Glutamatergic neuron (in vitro differentiated cells): Measurements from ENCODE around the gene TMEM154. TPM values are rescaled to one million over a fixed set of nuclear protein-coding genes. Genes with fewer than 3 reads are reported as not detected.

Experiments used
- DNase-seq: peaks from one replicate; pipeline ENCODE4 v3.0.0; 2022
- H3K27ac Mint-ChIP-seq: one replicate; pipeline ENCODE4 v1.8.0; 2020; ENCODE audit warnings: mild to moderate bottlenecking, mixed read lengths, inconsistent platforms; ENCODE audit not compliant: unreplicated experiment
- H3K27me3 Mint-ChIP-seq: one replicate; pipeline ENCODE4 v1.8.0; 2020; ENCODE audit warnings: mild to moderate bottlenecking, moderate library complexity, mixed read lengths, inconsistent platforms; ENCODE audit not compliant: unreplicated experiment
- H3K36me3 Mint-ChIP-seq: one replicate; pipeline ENCODE4 v1.8.0; 2020; ENCODE audit warnings: mild to moderate bottlenecking, mixed read lengths, inconsistent platforms; ENCODE audit not compliant: unreplicated experiment
- H3K4me1 Mint-ChIP-seq: one replicate; pipeline ENCODE4 v1.8.0; 2020; ENCODE audit warnings: mild to moderate bottlenecking, low read depth, mixed read lengths, inconsistent platforms; ENCODE audit not compliant: unreplicated experiment
- H3K4me3 Mint-ChIP-seq: one replicate; pipeline ENCODE4 v1.8.0; 2020; ENCODE audit warnings: mild to moderate bottlenecking, mixed read lengths, inconsistent platforms; ENCODE audit not compliant: unreplicated experiment
- H3K9me3 Mint-ChIP-seq: one replicate; pipeline ENCODE4 v1.8.0; 2020; ENCODE audit warnings: mild to moderate bottlenecking, moderate library complexity, mixed read lengths, inconsistent platforms; ENCODE audit not compliant: unreplicated experiment
- total RNA-seq: library from RNA; stranded (reverse); fragmentation: NEBNext Ultra II Directional; extraction: Animal tissue kit (Norgen Biotek cat#: 25700); gene quantifications from one replicate; pipeline ENCODE4 v1.2.1, GENCODE V29; 2021; ENCODE audit not compliant: unreplicated experiment
- TF ChIP-seq, protein P1 (sequence below): fragments of 200-600 bp; sonication (generic); IDR thresholded peaks from one replicate; pipeline ENCODE4 v1.5.0; 2021; ENCODE audit not compliant: partially characterized antibody, unreplicated experiment

TMEM154 gene
- total RNA-seq, 1 donor from 2014 or later: 0.22 TPM

DNA sequence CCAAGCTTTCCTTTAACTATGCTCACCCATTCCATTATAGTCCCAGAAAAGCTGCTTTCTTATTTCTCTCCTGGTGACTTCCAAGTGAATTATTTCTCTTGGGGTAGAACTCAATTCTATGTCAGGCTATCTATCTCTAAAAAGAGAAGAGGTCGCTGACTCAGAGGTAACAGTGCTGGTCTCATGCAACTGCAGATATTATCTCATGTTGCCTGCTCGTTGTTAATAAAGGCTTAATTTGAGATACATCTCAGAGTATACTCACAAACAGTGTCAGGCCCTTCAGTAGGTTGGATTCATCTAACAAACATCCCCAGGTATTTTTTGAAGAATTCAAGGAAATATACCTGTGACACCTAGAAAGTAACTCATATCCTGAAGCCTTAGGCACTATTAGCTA lies 2.7 kb downstream of the TMEM154 start:
- Mint-ChIP-seq H3K4me1 (peaks cover 5% of the 10 kb centered on the region), H3K36me3 (no peaks in the 10 kb centered on the region), H3K27ac (no peak overlapping the region), H3K27me3 (peaks cover 3% of the 10 kb centered on the region), H3K9me3 (no peaks in the 10 kb centered on the region), H3K4me3 (no peak overlapping the region)
- TF ChIP-seq, protein P1, sequence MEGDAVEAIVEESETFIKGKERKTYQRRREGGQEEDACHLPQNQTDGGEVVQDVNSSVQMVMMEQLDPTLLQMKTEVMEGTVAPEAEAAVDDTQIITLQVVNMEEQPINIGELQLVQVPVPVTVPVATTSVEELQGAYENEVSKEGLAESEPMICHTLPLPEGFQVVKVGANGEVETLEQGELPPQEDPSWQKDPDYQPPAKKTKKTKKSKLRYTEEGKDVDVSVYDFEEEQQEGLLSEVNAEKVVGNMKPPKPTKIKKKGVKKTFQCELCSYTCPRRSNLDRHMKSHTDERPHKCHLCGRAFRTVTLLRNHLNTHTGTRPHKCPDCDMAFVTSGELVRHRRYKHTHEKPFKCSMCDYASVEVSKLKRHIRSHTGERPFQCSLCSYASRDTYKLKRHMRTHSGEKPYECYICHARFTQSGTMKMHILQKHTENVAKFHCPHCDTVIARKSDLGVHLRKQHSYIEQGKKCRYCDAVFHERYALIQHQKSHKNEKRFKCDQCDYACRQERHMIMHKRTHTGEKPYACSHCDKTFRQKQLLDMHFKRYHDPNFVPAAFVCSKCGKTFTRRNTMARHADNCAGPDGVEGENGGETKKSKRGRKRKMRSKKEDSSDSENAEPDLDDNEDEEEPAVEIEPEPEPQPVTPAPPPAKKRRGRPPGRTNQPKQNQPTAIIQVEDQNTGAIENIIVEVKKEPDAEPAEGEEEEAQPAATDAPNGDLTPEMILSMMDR: no peak
- DNase-seq: no peak

DNA sequence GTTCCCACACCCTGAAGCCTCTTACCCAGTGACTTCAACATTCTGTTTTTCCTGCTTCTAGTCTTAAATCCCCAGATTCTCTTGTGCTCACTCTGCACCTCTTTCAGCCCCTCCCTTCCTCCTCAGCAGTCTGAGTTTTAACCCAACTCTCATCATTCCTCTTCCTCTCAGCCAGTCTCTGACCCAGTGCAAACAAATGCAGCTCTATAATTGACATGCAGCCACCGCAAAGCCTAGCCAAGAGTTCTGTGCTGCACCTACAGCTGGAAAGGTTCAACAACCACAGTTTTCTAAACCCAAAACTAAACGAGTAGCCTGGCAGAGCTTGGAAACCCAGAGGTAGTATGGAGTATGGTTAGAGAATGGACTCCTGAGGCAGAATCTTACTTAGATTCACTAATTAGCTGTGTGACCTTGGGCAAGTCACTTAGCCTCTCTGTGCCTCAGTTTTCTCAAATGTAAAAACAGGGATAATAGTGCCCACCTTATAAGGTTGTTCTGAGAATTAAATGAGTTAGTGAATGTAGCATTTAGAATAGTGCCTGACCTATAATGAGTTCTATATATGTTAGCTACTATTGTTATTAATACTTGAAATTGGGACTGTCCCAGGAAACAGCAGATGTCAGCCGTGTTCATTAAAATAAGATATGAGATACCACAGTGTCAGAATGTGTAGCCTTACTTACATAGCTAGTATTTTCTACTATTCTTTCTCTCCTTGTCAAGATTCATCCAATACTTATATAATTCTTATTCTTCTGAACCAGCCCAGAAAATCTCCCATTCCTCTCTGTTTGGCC lies 3.5 kb downstream of the TMEM154 start:
- Mint-ChIP-seq H3K27ac (no peak overlapping the region), H3K4me3 (no peak overlapping the region)

DNA sequence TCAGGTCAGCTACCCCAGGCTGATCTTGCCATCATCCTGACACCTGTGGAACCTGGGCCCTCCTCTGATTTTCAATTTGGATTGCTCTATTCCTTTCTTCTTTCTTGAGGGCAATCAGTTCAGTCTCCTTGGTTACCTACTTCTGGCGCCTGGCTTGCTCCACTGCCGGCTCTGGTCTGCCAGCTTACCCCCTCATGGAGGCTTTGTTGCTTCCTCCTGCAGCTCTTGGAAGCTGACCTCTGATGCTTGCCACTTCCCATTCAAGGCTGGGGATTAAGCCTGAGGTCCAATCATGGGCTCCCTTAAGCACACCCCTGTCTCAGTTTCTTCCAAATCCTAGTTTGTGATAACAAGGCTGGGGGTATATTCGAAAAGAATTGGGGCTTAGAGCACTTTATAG lies 5.4 kb downstream of the TMEM154 start:
- no peak overlapping the region for H3K4me3 Mint-ChIP-seq
- TF ChIP-seq, protein P1: no peak
- no peaks in the 10 kb centered on the region for H3K36me3 Mint-ChIP-seq
- H3K9me3 Mint-ChIP-seq: peaks cover 3% of the 10 kb centered on the region
- DNase-seq: no peak
- peaks cover 2% of the 10 kb centered on the region for H3K4me1 Mint-ChIP-seq
- peaks cover 3% of the 10 kb centered on the region for H3K27me3 Mint-ChIP-seq
- no peak overlapping the region for H3K27ac Mint-ChIP-seq

More for the DNA sequence above, 3.5 kb downstream of the TMEM154 start:
- Mint-ChIP-seq H3K27me3 (peaks cover 3% of the 10 kb centered on the region), H3K9me3 (no peaks in the 10 kb centered on the region), H3K4me1 (peaks cover 5% of the 10 kb centered on the region), H3K36me3 (no peaks in the 10 kb centered on the region)
- TF ChIP-seq, protein P1: no peak
- no peak for DNase-seq

DNA sequence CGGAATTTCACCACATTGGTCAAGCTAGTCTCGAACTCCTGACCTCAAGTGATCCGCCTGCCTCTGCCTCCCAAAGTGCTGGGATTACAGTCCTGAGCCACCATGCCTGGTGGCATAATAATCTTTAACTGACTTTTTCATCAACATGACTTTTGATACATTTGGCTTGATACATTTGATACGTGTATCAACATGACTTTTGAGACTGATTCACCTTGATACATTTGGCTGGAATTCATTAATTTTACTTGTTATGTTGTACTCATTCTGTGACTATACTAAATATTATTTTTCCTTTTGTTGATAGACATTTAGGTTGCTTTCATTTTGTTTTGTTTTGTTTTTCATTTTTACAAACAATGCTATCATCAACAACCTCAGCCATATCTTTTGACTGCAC lies 6.3 kb downstream of the TMEM154 start:
- Mint-ChIP-seq H3K4me3 (no peak overlapping the region), H3K4me1 (no peaks in the 10 kb centered on the region), H3K27ac (no peak overlapping the region), H3K36me3 (no peaks in the 10 kb centered on the region), H3K27me3 (peaks cover 3% of the 10 kb centered on the region), H3K9me3 (peaks cover 3% of the 10 kb centered on the region)
- TF ChIP-seq, protein P1: no peak
- no peak for DNase-seq
